ENCODE results near the gene CS. TPM values are rescaled to one million over a fixed set of nuclear protein-coding genes. Genes with fewer than 3 reads are reported as not detected.

CS gene
- total RNA-seq, 1 donor from 2014 or later: 174 TPM

DNA sequence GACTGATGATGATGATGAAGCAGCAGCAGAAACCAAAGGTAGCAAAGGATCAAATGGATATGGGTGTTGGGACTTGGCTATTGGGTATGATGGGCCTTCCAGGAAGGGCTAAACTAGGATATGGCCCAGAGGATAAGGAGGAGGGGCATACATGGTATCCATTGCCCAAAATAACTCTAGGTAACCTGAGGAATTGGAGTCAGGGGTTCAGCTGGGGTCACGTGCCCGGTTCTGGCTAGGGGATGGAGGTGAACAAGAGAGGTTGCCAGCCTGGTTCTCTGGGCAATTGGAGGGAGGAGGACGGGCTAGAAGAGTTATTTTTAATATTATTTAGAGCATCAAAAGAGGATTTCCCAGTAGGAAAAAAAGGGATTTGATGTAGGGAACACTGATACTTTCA is 39.2 kb downstream of the CS start:
- no peak overlapping the region for H3K27ac Mint-ChIP-seq (ENCODE audit: unreplicated experiment)
- H3K27me3 Mint-ChIP-seq (ENCODE audit: low read depth): no peaks in the 10 kb centered on the region
- peaks cover 33% of the 10 kb centered on the region for H3K4me1 Mint-ChIP-seq (ENCODE audit: low read depth)
- TF ChIP-seq, protein P1, sequence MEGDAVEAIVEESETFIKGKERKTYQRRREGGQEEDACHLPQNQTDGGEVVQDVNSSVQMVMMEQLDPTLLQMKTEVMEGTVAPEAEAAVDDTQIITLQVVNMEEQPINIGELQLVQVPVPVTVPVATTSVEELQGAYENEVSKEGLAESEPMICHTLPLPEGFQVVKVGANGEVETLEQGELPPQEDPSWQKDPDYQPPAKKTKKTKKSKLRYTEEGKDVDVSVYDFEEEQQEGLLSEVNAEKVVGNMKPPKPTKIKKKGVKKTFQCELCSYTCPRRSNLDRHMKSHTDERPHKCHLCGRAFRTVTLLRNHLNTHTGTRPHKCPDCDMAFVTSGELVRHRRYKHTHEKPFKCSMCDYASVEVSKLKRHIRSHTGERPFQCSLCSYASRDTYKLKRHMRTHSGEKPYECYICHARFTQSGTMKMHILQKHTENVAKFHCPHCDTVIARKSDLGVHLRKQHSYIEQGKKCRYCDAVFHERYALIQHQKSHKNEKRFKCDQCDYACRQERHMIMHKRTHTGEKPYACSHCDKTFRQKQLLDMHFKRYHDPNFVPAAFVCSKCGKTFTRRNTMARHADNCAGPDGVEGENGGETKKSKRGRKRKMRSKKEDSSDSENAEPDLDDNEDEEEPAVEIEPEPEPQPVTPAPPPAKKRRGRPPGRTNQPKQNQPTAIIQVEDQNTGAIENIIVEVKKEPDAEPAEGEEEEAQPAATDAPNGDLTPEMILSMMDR (IDR thresholded peaks at IDR 0.05): no peak
- peak; percentile 18 for DNase-seq (ENCODE audit: low spot score)
- no peak overlapping the region for H3K4me3 Mint-ChIP-seq (ENCODE audit: unreplicated experiment)
- no peaks in the 10 kb centered on the region for H3K9me3 Mint-ChIP-seq (ENCODE audit: low read depth)
- peaks cover 4% of the 10 kb centered on the region for H3K36me3 Mint-ChIP-seq (ENCODE audit: low read depth)

DNA sequence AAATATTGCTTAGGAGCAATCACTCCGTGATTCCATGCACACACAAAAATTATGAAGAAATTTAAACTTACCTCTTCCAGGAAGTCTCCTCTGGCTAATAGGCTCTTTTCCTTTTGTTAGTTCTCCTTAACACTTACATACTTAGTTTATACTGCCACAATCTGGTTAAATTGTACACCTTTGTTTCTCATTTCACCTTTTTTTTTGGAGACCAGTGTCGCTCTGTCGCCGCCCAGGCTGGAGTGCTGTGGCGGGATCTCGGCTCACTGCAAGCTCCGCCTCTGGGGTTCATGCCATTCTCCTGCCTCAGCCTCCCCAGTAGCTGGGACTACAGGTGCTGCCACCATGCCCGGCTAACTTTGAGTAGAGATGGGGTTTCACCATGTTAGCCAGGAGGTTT is 39.8 kb downstream of the CS start:
- DNase-seq (ENCODE audit: low spot score): peak; percentile 26
- Mint-ChIP-seq H3K27me3 (ENCODE audit: low read depth) (no peaks in the 10 kb centered on the region), H3K4me3 (ENCODE audit: unreplicated experiment) (no peak overlapping the region), H3K27ac (ENCODE audit: unreplicated experiment) (no peak overlapping the region), H3K9me3 (ENCODE audit: low read depth) (no peaks in the 10 kb centered on the region), H3K36me3 (ENCODE audit: low read depth) (peaks cover 4% of the 10 kb centered on the region), H3K4me1 (ENCODE audit: low read depth) (peaks cover 31% of the 10 kb centered on the region)
- TF ChIP-seq, protein P1 (IDR thresholded peaks at IDR 0.05): no peak

DNA sequence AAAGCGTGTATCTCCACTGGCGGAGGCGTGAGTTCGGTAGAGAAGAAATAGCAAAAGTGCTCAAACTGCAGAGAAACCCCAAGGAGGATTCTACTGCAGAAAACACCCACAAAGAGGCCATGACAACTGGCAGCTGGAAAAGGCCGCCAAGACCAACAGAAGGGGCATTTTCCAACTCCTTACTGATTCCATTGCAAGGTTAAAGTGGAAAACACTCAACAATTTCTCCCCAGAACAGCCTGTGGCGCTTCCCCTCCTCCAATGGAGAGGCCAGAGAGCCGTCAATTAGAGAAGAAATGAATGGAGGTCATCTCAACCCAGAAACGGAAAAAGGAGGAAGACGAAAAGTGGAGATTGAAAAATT is 41.3 kb downstream of the CS start:
- peaks cover 14% of the 10 kb centered on the region for H3K36me3 Mint-ChIP-seq (ENCODE audit: low read depth)
- H3K9me3 Mint-ChIP-seq (ENCODE audit: low read depth): no peaks in the 10 kb centered on the region
- TF ChIP-seq, protein P1 (IDR thresholded peaks at IDR 0.05): no peak

DNA sequence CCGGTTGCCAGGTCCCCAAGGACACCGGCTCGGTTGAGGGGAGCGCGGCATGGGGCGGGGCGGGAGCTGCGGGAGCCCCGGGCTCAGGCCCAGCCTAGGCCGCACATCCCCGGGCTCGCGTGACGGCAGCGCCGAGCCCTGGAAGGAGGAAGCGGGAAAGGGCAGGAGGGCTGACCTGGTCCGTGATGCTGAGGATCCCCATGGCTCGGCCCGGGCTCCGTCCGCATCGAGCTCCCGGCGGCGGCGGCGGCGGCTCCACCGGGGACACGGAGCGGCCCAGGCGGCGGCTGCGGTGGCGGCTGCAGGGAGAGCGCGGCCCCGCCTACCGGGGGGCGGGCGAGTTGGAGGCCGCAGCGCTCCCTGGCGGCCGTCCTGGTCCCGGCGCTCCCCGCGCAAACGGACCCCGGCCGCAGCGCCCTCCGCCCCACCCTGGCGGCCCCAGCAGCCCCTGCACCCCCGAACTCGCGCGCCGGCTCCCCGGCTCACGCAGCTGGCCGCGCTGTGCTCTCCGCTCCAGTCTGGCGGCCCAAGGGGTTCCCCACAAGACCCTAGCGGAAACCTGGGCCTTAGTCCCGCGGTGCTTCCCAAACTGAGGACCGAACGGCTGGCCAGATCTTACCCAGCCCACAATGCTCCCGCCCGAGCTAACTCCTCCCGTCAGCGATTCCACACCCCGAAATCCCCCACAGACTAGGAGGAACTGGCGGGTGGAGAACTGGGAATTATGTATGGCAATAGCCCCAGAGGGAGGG is 41.9 kb downstream of the CS start, which contains the start of gene ANKRD52:
TSS of gene ANKRD52 (minus strand) at position 317 of the 752 bp plus-strand sequence. CDS start at position 202, 115 bp downstream.
- H3K4me1 Mint-ChIP-seq (ENCODE audit: low read depth): peaks cover 31% of the 10 kb centered on the region

More for the DNA sequence above, 41.3 kb downstream of the CS start:
- peak overlapping the region; percentile 95 for H3K27ac Mint-ChIP-seq (ENCODE audit: unreplicated experiment)
- no peaks in the 10 kb centered on the region for H3K27me3 Mint-ChIP-seq (ENCODE audit: low read depth)
- peaks cover 31% of the 10 kb centered on the region for H3K4me1 Mint-ChIP-seq (ENCODE audit: low read depth)
- H3K4me3 Mint-ChIP-seq (ENCODE audit: unreplicated experiment): peak overlapping the region; percentile 83
- DNase-seq (ENCODE audit: low spot score): no peak

DNA sequence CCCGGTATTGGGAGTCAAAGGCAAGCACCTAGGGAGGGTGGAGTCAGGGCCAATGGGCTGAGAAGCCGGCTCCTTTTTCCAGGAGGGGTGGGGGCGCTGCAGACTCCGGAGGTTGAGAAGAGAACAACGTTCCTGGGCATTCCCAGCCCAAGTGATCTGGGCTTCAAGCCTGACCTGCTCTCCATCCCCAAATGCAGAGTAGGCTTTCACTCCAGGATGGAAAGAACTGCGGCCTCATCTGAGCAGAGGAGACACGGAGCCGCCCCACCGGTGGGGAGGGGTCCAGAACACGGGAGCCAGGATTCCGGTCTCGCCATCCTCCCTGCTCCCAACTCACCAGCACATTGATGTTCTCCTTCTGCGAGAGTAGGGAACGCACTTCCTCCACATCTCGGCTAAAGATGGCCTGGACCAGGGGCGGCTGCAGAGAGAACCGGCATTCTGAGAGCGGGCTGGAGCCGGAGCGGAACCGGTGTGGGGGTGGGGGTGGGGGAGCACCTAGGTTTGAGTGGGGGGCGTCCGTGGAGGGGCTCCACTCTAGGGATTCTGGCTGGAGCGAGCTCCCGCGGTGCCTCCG is 42.6 kb downstream of the CS start:
- Mint-ChIP-seq H3K36me3 (ENCODE audit: low read depth) (peaks cover 25% of the 10 kb centered on the region), H3K9me3 (ENCODE audit: low read depth) (no peaks in the 10 kb centered on the region), H3K4me1 (ENCODE audit: low read depth) (peaks cover 31% of the 10 kb centered on the region), H3K4me3 (ENCODE audit: unreplicated experiment) (peak overlapping the region; percentile 92), H3K27me3 (ENCODE audit: low read depth) (no peaks in the 10 kb centered on the region), H3K27ac (ENCODE audit: unreplicated experiment) (peak overlapping the region; percentile 82)
- DNase-seq (ENCODE audit: low spot score): no peak
- TF ChIP-seq, protein P1 (IDR thresholded peaks at IDR 0.05): no peak

More for the DNA sequence above, 41.9 kb downstream of the CS start, which contains the start of gene ANKRD52:
- H3K9me3 Mint-ChIP-seq (ENCODE audit: low read depth): no peaks in the 10 kb centered on the region
- peak within 1 kb of the TSS; percentile 92 for H3K4me3 Mint-ChIP-seq (ENCODE audit: unreplicated experiment)
- H3K36me3 Mint-ChIP-seq (ENCODE audit: low read depth): peaks cover 18% of the 10 kb centered on the region
- peak within 1 kb of the TSS; percentile 95 for H3K27ac Mint-ChIP-seq (ENCODE audit: unreplicated experiment)
- peak; percentile 91 for DNase-seq (ENCODE audit: low spot score)
- H3K27me3 Mint-ChIP-seq (ENCODE audit: low read depth): no peaks in the 10 kb centered on the region
- TF ChIP-seq, protein P1 (IDR thresholded peaks at IDR 0.05): peak; percentile 87
